Measurements from ENCODE around the gene OPA3.

OPA3 gene

GRCh38 chr19:45500918-45501729, 83.5 kb downstream of the OPA3 start:
- no peak for DNase-seq

DNA sequence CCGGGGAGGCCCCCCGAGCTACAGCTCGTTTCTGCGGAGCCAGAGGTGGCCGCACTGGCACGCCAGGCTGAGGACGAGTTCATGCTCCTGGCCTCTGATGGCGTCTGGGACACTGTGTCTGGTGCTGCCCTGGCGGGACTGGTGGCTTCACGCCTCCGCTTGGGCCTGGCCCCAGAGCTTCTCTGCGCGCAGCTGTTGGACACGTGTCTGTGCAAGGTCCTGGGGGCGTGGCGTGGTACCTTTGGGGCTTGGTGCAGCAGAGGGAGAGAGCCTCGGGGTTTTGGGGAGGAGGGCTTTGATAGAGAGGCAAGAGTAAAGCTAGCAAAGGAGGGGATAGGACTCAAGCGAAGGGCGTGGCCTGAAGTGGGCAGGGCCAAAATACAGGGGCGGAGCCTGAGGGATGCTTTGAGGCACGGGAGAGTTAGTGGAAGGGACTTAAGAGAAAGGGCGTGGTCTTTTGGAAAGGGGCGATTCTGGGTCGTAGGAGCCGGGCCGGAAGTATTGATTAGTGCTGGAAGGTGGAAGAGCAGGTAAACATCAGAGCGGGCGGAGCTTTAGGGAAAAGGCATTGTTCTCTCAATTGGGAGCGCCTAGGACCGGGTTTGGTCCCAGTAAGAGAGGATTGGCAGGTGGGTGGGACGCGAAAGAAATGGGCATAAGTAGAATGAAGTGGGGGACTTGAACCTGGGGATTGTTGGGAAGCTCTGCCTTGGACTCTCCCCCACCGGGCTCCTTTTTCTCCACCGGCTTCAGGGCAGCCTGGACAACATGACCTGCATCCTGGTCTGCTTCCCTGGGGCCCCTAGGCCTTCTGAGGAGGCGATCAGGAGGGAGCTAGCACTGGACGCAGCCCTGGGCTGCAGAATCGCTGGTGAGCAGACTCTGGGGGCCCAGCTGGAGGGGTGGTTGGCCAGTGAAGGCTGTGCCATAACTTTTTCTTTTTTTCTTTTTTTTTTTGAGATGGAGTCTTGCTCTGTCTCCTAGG, 85.1 kb downstream of the OPA3 start:
- DNase-seq: no peak

DNA sequence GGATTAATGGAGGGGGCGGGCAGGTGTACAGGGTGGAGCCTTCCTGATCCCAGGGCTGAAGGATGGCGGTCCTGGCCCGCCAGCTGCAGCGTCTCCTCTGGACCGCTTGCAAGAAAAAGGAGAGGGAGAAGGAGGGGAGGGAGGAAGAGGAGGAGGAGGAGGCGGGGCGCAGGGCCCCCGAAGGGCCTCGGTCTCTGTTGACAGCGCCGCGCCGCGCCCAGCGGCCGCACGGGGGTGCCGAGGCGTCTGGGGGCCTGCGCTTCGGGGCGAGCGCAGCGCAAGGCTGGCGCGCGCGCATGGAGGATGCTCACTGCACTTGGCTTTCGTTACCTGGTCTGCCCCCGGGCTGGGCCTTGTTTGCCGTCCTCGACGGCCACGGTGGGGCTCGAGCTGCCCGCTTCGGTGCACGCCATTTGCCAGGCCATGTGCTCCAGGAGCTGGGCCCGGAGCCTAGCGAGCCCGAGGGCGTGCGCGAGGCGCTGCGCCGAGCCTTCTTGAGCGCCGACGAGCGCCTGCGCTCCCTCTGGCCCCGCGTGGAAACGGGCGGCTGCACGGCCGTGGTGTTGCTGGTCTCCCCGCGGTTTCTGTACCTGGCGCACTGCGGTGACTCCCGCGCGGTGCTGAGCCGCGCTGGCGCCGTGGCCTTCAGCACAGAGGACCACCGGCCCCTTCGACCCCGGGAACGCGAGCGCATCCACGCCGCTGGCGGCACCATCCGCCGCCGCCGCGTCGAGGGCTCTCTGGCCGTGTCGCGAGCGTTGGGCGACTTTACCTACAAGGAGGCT, 86.0 kb downstream of the OPA3 start, which contains the start of gene PPM1N:
Gene PPM1N (plus strand): TSS at position 33 of the 785 bp plus-strand sequence. CDS start 30 bp downstream, at position 63.
- no peak for DNase-seq

DNA sequence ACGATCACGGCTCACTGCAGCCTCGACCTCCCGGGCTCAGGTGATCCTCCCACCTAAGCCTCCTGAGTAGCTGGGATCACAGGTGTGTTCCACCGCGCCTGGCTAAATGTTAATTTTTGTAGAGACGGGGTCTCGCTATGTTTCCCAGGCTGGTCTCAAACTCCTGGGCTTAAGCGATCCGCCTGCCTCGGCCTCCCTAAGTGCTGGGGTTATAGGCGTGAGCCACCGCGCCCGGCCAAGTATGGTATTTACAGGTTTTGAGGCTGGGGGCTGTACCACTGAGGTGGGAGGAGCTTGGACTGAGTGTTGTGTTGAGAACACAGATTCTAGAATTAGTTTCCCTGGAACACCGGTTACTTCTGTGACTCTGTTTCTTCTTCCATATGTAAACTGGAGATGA, 86.8 kb downstream of the OPA3 start:
- no peak for DNase-seq

DNA sequence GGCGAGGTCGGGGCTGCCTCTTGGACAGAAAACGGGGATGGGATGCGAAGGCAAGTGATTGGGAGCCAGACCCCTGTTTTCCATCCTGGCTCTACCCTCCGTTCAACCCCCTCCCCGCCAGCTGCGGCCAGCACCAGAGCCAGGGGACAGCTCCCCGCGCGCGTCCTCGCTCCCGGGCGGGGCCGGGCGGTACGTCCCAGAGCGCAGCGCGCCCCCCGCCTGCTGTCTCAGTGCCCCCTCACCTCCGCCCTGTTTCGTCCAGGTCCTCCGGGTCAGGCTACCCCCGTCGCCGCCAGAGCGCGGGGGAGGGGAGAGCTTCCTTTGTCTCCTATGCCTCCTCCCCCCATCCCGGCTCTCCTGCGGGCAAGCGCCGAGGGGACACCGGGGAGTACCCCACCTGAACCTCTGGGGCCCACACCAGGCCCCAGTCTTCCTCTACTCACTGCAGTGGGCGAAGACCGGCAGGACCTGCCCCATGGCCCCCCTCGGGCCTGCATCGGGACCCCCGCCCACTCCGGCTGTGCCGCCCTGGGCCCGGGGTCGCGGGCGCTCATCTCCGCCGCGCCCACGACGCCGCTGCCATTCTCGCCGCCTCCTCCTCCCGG, 88.2 kb downstream of the OPA3 start:
- no peak for DNase-seq

DNA sequence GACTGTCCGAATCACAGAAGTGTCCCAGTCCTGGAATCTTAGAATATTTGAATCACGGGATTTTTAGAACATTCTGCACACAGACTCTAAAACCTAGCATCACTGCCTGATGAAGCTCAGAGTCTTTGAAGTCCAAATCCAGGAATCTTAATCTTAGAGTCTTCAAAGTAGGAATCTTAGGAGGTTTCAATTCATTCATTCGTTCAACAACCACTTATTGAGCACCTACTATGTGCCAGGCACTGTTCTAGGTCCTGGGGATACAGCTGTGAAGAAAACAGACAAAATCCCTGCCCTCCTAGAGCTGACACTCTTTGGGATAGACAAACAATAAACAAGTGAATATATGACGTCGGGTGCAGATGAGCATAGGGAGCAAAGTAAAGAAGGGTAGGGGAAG, 89.4 kb downstream of the OPA3 start:
- DNase-seq: no peak

- DNase-seq: no peak
These were observed 90.2 kb downstream of the OPA3 start for GRCh38 chr19:45494261-45494916.

- DNase-seq: no peak
These were observed 91.8 kb downstream of the OPA3 start for GRCh38 chr19:45492627-45493470.

DNA sequence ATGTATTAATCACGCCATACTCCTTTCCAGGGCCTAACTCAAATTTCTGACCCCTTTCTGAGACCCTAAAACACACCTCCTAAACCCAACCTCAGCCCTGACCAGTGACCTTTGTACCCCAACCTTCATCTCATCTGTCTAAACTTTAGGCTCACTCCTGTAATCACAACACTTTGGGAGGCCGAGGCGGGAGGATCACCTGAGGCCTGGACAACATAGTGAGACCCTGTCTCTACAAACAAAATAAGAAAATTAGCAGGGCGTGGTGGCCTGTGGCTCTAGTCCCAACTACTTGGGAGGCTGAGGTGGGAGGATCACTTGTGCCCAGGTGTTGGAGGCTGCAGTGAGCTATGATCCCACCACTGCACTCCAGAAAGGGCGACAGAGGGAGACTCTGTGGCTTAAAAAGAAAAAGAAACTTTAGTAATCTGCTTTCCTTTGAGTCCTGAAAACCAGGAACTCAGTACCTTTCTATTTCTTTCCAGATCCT, 92.4 kb downstream of the OPA3 start:
- DNase-seq: no peak

DNA sequence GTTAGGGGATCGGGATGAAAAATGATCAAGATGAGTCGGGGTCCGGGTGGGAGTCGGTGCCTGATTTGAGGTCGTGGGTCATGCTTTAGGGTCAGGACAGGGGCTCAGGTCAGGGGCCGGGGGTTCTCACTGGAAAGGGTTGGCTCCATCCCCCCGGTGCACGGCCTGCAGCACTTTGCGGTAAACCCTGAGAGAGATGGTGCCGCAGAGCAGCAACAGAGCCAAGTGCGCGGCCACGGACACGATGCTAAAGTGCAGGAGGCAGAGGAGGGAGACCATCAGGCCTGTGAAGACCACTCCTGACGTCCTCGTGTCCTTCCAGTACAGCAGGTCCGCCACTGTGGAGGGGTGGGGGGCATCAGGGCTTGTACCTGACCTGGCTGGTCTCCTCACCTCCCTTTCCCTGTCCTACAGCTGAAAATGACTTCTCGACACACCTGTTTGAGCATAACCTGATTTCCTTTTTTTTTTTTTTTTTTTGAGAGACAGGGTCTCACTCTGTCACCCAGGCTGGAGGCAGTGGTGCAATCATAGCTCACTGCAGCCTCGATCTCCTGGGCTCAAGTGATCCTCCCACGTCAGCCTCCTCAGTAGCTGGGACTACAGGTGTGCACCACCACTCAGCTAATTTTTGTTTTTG, 95.3 kb downstream of the OPA3 start:
- no peak for DNase-seq

DNA sequence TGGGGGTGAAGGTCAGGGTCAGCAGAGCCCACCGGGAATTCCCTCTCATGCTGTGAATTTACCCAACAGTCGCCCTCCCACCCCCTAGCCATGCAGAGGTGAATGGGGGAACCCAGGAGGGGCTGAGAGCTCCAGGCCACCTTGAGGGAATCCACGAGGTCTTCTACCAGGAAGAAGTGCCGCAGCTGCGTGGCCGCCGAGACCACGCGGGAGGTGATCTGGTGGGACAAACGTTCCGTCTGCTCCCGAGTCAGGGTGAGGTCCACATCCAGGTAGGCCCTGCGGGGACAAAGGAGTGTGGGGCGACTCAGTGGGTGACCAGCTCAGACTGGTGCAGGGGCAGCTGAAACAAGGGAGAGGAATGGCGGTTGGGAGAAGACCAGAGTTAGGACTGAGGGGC, 95.9 kb downstream of the OPA3 start:
- no peak for DNase-seq

DNA sequence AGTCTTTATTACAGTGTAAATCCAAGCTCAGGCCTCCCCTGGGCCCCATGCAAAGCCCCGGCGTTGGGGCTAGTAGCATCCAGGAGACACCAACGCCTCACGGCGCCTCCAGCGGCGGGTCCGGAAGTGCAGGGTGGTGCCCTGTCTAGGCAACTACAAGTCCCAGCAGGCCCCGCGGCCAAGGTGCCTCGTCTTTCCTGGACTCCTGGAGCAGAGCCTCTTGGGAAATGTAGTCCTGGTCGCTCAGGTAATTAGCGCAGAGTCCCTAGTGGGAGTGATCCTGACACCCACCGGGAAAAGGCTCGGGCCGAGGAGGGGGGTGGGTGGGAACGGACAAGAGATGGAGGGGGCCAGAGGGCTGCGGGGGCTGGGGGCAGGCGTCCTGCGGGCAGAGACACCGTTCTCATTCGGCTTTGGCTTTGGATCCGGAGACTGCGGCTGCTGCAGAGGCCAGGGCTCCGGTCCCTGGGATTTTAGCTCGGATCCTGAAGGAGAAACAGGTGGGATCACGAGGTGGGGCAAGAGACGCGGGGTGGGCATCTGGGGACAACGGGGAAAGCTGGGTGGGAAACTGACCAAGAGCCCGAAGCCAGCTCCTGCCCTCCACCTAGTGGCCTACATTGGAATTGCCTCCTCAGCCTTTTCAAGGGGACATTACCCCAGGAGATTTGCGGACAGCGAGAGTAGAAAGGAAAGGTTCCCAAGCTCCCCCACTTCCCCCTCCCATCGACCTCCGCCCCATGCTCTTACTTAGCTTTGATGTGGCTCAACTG, 99.1 kb downstream of the OPA3 start:
- peak; percentile 94 for DNase-seq

DNA sequence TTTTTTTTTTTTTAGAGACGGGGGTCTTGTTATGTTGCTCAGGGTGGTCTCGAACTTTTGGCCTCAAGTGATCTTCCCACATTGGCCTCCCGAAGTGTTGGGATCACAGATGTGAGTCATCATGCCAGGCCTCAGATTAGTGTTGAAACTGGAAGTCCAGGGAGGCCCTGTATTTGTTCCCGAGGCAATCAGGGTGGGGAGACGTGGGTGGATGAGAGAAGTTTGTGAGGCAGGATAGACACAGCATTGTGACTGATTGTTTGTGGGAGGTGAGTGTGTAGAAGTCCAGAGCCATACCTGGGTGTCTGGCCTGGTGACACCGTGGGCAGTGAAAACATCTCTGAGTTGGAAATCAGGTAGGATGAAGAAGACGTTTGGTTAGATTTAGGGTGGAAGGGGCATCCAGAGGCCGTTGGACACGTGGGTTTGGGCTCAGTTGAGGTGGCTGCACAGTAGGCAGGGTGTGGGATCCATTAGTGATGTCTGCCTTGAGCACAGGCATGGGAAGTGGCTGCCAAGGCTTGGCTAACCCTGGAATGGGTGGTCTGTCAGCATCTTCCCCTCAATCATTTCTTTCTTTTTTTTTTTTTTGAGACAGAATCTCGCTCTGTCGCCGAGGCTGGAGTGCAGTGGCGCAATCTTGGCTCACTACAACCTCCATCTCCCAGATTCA, 100.2 kb downstream of the OPA3 start:
- no peak for DNase-seq

- no peak for DNase-seq
These were observed 101.6 kb downstream of the OPA3 start for GRCh38 chr19:45483033-45483432.

- DNase-seq: peak; percentile 82
These were observed 106.0 kb downstream of the OPA3 start for GRCh38 chr19:45478454-45479238.

GRCh38 chr19:45477713-45478453, 106.7 kb downstream of the OPA3 start:
- no peak for DNase-seq
